ENCODE results near the gene MBTPS1. TPM values are rescaled to one million over a fixed set of nuclear protein-coding genes. Genes with fewer than 3 reads are reported as not detected.
A peak's percentile ranks its signal among the peaks of the same experiment; 100 is the strongest.

Gene MBTPS1
- total RNA-seq, 4 donors from 2014 or later, result 126 to 185 (median 166) TPM

- Histone ChIP-seq H3K9me3 (no peaks in the 10 kb centered on the region), H3K27ac (no peak overlapping the region), H3K4me3 (replicated peaks in 1 of 3) (no peak overlapping the region), H3K27me3 (no peaks in the 10 kb centered on the region), H3K4me1 (peaks cover 4 to 8% of the 10 kb centered on the region in 2 donors), H3K36me3 (peaks cover 78 to 94% of the 10 kb centered on the region in 2 donors)
- WGBS, 2 donors, result 95 to 97% methylated on average over 12 to 15 of the region's 15 CpGs
- TF ChIP-seq POLR2A (IDR thresholded peaks at IDR 0.05), result no peak
- TF ChIP-seq, protein P1, sequence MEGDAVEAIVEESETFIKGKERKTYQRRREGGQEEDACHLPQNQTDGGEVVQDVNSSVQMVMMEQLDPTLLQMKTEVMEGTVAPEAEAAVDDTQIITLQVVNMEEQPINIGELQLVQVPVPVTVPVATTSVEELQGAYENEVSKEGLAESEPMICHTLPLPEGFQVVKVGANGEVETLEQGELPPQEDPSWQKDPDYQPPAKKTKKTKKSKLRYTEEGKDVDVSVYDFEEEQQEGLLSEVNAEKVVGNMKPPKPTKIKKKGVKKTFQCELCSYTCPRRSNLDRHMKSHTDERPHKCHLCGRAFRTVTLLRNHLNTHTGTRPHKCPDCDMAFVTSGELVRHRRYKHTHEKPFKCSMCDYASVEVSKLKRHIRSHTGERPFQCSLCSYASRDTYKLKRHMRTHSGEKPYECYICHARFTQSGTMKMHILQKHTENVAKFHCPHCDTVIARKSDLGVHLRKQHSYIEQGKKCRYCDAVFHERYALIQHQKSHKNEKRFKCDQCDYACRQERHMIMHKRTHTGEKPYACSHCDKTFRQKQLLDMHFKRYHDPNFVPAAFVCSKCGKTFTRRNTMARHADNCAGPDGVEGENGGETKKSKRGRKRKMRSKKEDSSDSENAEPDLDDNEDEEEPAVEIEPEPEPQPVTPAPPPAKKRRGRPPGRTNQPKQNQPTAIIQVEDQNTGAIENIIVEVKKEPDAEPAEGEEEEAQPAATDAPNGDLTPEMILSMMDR (IDR thresholded peaks at IDR 0.05), result no peak
- no peak for DNase-seq
- intact Hi-C loops (cut with DNase I), result no loop called here
Observed at GRCh38 chr16:84058211-84058610, 58.5 kb downstream of the MBTPS1 start.

- Histone ChIP-seq H3K27ac (no peak overlapping the region), H3K9me3 (no peaks in the 10 kb centered on the region), H3K36me3 (peaks cover 73 to 94% of the 10 kb centered on the region in 2 donors), H3K4me3 (replicated peaks in 1 of 3) (no peak overlapping the region), H3K27me3 (no peaks in the 10 kb centered on the region), H3K4me1 (peaks cover 4 to 8% of the 10 kb centered on the region in 2 donors)
- 93 to 94% methylated on average over 7 of the region's 7 CpGs for WGBS, 2 donors
- intact Hi-C loops (cut with DNase I), result no loop called here
- DNase-seq, result no peak
- TF ChIP-seq, protein P1 (IDR thresholded peaks at IDR 0.05), result no peak
- TF ChIP-seq POLR2A (IDR thresholded peaks at IDR 0.05), result no peak
Observed at GRCh38 chr16:84056933-84057332, 59.8 kb downstream of the MBTPS1 start.

DNA sequence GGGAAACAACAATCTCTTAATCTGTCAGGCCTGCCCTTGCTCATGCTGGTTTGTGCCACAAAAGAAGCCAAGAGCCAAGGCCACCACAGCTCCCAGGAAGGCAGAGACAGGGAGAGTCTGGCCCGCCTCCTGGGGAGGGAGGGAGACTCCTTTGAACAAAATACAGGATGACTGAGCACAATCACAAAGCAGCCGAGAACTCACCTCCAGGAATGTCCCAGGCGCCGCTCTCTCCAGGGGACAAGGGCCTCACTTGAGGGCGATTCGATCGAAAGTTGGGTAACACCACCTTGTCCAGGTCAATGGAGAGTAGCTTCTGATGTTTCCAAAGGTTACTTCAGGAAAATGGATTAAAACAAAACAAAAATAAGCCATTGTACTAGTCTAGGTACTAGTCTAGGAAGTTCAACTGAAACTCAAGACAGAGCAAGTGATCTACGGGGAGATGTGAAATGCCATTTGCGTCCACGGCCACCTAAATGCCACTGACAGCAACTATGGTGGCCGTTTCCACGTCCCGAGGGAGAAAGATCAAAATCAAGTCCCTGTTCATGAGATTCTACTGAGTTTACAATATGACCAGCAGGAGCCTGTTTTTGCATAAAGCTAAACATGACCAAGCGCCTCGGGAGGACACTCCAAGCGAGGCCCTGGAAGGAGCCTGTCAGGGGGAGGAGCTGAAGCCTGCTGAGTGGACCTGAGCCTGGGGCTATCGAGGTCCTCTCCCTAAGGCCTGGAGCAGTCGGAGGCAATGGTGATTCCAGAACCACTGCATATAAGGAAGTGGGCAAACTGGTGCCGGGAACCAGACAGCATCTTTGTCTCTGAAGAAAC is 60.7 kb downstream of the MBTPS1 start:
- Histone ChIP-seq H3K36me3 (peaks cover 65 to 85% of the 10 kb centered on the region in 2 donors), H3K4me3 (replicated peaks in 1 of 3) (no peak overlapping the region), H3K4me1 (peaks cover 4 to 8% of the 10 kb centered on the region in 2 donors), H3K27ac (peak overlapping the region; percentile 15 to 66 (median 27)), H3K27me3 (no peaks in the 10 kb centered on the region), H3K9me3 (no peaks in the 10 kb centered on the region)
- TF ChIP-seq, protein P1 (IDR thresholded peaks at IDR 0.05), result no peak
- no peak for TF ChIP-seq POLR2A (IDR thresholded peaks at IDR 0.05)
- WGBS, 2 donors, result 72 to 78% methylated on average over 19 of the region's 19 CpGs
- peak; percentile 81 to 82 for DNase-seq
- intact Hi-C loops (cut with DNase I), result no loop called here

GRCh38 chr16:84055366-84055765 is 61.4 kb downstream of the MBTPS1 start:
- no peaks in the 10 kb centered on the region for H3K27me3 ChIP-seq
- intact Hi-C loops (cut with DNase I), result no loop called here
- TF ChIP-seq, protein P1 (IDR thresholded peaks at IDR 0.05), result no peak
- no peak for TF ChIP-seq POLR2A (IDR thresholded peaks at IDR 0.05)
- no peaks in the 10 kb centered on the region for H3K9me3 ChIP-seq
- H3K36me3 ChIP-seq, result peaks cover 59 to 80% of the 10 kb centered on the region in 2 donors
- peak overlapping the region; percentile 21 to 33 (median 27) for H3K27ac ChIP-seq
- 48 to 50% methylated on average over 4 to 5 of the region's 5 CpGs for WGBS, 2 donors
- H3K4me3 ChIP-seq (replicated peaks in 1 of 3), result no peak overlapping the region
- peaks cover 4 to 8% of the 10 kb centered on the region in 2 donors for H3K4me1 ChIP-seq
- peak; percentile 44 to 52 for DNase-seq

- Histone ChIP-seq H3K4me1 (peaks cover 4 to 8% of the 10 kb centered on the region in 2 donors), H3K27ac (peak overlapping the region; percentile 21 to 33 (median 27)), H3K4me3 (replicated peaks in 1 of 3) (no peak overlapping the region), H3K9me3 (no peaks in the 10 kb centered on the region), H3K36me3 (peaks cover 55 to 75% of the 10 kb centered on the region in 2 donors), H3K27me3 (no peaks in the 10 kb centered on the region)
- no peak for DNase-seq
- 83 to 85% methylated on average over 12 to 13 of the region's 13 CpGs for WGBS, 2 donors
- no peak for TF ChIP-seq POLR2A (IDR thresholded peaks at IDR 0.05)
- TF ChIP-seq, protein P1 (IDR thresholded peaks at IDR 0.05), result no peak
- intact Hi-C loops (cut with DNase I), result no loop called here
Observed at GRCh38 chr16:84054916-84055315, 61.8 kb downstream of the MBTPS1 start.

All from thyroid gland (tissue), 4 donors.